HEK293T (cell line): Measurements from ENCODE around the gene ARL15.
"Not testable (repeated sequence)": the region's sequence is repeated elsewhere in the genome, so short reads cannot be mapped to it uniquely, and the experiment has no call there.

ENCODE experiments used
- CTCF ChIA-PET: fragments of 350-600 bp; formaldehyde crosslinking; extraction: SDS; loops from one replicate; lab custom pipeline; 2021; ENCODE audit warnings: antibody characterized with exemption, inconsistent platforms; lab: Yijun Ruan, JAX
- POLR2A ChIA-PET: fragments of 350-600 bp; formaldehyde crosslinking; extraction: SDS; loops from one replicate; lab custom pipeline; 2020; ENCODE audit warnings: antibody characterized with exemption, inconsistent platforms; lab: Yijun Ruan, JAX
- DNase-seq: peaks from one replicate; pipeline ENCODE4 v3.0.0; 2012; ENCODE audit warnings: mixed read lengths; ENCODE audit errors: extremely low spot score
- ARNT ChIP-seq: fragments of 450-650 bp; IDR thresholded peaks from 2 replicates; pipeline ENCODE4 v1.6.1; 2017; ENCODE audit warnings: mild to moderate bottlenecking
- BHLHE40 ChIP-seq: fragments of 450-650 bp; IDR thresholded peaks from 2 replicates; pipeline ENCODE4 v1.6.1; 2016; ENCODE audit warnings: mild to moderate bottlenecking, moderate library complexity, borderline replicate concordance
- CTBP1 ChIP-seq: fragments of 450-650 bp; IDR thresholded peaks from 2 replicates; pipeline ENCODE4 v1.6.1; 2016; ENCODE audit warnings: borderline replicate concordance
- ELF4 ChIP-seq: fragments of 450-650 bp; IDR thresholded peaks from 2 replicates; pipeline ENCODE4 v1.6.1; 2017; ENCODE audit warnings: antibody characterized with exemption
- FOXA1 ChIP-seq: fragments of 450-650 bp; IDR thresholded peaks from 2 replicates; pipeline ENCODE4 v1.6.1; 2016; ENCODE audit warnings: mild to moderate bottlenecking
- FOXK2 ChIP-seq: fragments of 450-650 bp; IDR thresholded peaks from 2 replicates; pipeline ENCODE4 v1.6.1; 2016; ENCODE audit warnings: mild to moderate bottlenecking
- FOXM1 ChIP-seq: fragments of 450-650 bp; IDR thresholded peaks from 2 replicates; pipeline ENCODE4 v1.6.1; 2017; ENCODE audit warnings: mild to moderate bottlenecking, borderline replicate concordance
- HDGF ChIP-seq: fragments of 450-650 bp; IDR thresholded peaks from 2 replicates; pipeline ENCODE4 v1.6.1; 2017; ENCODE audit warnings: antibody characterized with exemption, borderline replicate concordance
- L3MBTL2 ChIP-seq: fragments of 450-650 bp; conservative IDR thresholded peaks from 2 replicates; pipeline ENCODE4 v1.6.1; 2016; ENCODE audit warnings: mild to moderate bottlenecking
- LEF1 ChIP-seq: fragments of 450-650 bp; IDR thresholded peaks from 2 replicates; pipeline ENCODE4 v1.6.1; 2017; ENCODE audit warnings: mild to moderate bottlenecking, borderline replicate concordance
- NFRKB ChIP-seq: fragments of 450-650 bp; IDR thresholded peaks from 2 replicates; pipeline ENCODE4 v1.6.1; 2016; ENCODE audit warnings: mild to moderate bottlenecking, moderate library complexity
- PKNOX1 ChIP-seq: fragments of 450-650 bp; IDR thresholded peaks from 2 replicates; pipeline ENCODE4 v1.6.1; 2016
- SP1 ChIP-seq: fragments of 450-650 bp; IDR thresholded peaks from 2 replicates; pipeline ENCODE4 v1.6.1; 2017
- SUZ12 ChIP-seq: fragments of 450-650 bp; IDR thresholded peaks from 2 replicates; pipeline ENCODE4 v1.6.1; 2016; ENCODE audit warnings: mild to moderate bottlenecking
- TARDBP ChIP-seq: fragments of 450-650 bp; IDR thresholded peaks from 2 replicates; pipeline ENCODE4 v1.6.1; 2016
- ZNF384 ChIP-seq: fragments of 450-650 bp; IDR thresholded peaks from 2 replicates; pipeline ENCODE4 v1.6.1; 2016

The ARL15 gene

GRCh38 chr5:54049963-54050362 lies 260.4 kb downstream of the ARL15 start:
- TF ChIP-seq TARDBP (no peak), PKNOX1 (no peak), FOXA1 (no peak), NFRKB (no peak), ELF4 (no peak), CTBP1 (no peak), SP1 (no peak), FOXK2 (no peak), ZNF384 (no peak), LEF1 (no peak), ARNT (no peak)
- ChIA-PET CTCF (no interaction called here), POLR2A (no interaction called here)
- no peak for DNase-seq

GRCh38 chr5:54049144-54049543 lies 261.2 kb downstream of the ARL15 start:
- TF ChIP-seq FOXA1: no peak
- no peak for TF ChIP-seq ZNF384
- TF ChIP-seq LEF1: no peak
- no peak for TF ChIP-seq SP1
- TF ChIP-seq HDGF: no peak
- no peak for TF ChIP-seq NFRKB
- TF ChIP-seq BHLHE40: no peak
- TF ChIP-seq L3MBTL2: no peak
- TF ChIP-seq CTBP1: no peak
- no peak for TF ChIP-seq ELF4
- no peak for TF ChIP-seq ARNT
- ChIA-PET CTCF (no interaction called here), POLR2A (no interaction called here)
- no peak for DNase-seq

GRCh38 chr5:54045077-54045792 lies 265.1 kb downstream of the ARL15 start:
- no peak for TF ChIP-seq SP1
- TF ChIP-seq ZNF384: no peak
- no peak for TF ChIP-seq BHLHE40
- TF ChIP-seq TARDBP: no peak
- TF ChIP-seq FOXK2: no peak
- no peak for TF ChIP-seq FOXA1
- no peak for TF ChIP-seq L3MBTL2
- TF ChIP-seq HDGF: no peak
- POLR2A ChIA-PET: no interaction called here
- CTCF ChIA-PET: no interaction called here
- no peak for DNase-seq

- DNase-seq, CTCF ChIA-PET, POLR2A ChIA-PET: not testable (repeated sequence)
Observed at GRCh38 chr5:54044276-54044675, 266.1 kb downstream of the ARL15 start.

- DNase-seq: no peak
- ChIA-PET CTCF (no interaction called here), POLR2A (no interaction called here)
- TF ChIP-seq HDGF: no peak
- no peak for TF ChIP-seq ARNT
- no peak for TF ChIP-seq NFRKB
- TF ChIP-seq SP1: no peak
- TF ChIP-seq SUZ12: no peak
- TF ChIP-seq FOXM1: no peak
- TF ChIP-seq L3MBTL2: no peak
Observed at GRCh38 chr5:54040804-54041203, 269.6 kb downstream of the ARL15 start.

- TF ChIP-seq FOXA1 (no peak), LEF1 (no peak), HDGF (no peak), ELF4 (no peak), FOXK2 (no peak), TARDBP (no peak), SUZ12 (no peak)
- DNase-seq: no peak
- ChIA-PET CTCF (no interaction called here), POLR2A (interaction anchor here (0.8 kb wide), 1 partner anchor 9 kb away, joined by 3 read pairs; no protein-coding TSS in a partner anchor)
Observed at GRCh38 chr5:54040018-54040417, 270.4 kb downstream of the ARL15 start.

GRCh38 chr5:54037205-54037604 lies 273.2 kb downstream of the ARL15 start:
- TF ChIP-seq FOXA1: no peak
- no peak for TF ChIP-seq FOXK2
- TF ChIP-seq BHLHE40: no peak
- no peak for TF ChIP-seq SP1
- no peak for TF ChIP-seq TARDBP
- no peak for TF ChIP-seq HDGF
- TF ChIP-seq NFRKB: no peak
- TF ChIP-seq LEF1: no peak
- TF ChIP-seq ELF4: no peak
- no peak for TF ChIP-seq ZNF384
- no peak for TF ChIP-seq L3MBTL2
- TF ChIP-seq PKNOX1: no peak
- no peak for TF ChIP-seq SUZ12
- DNase-seq: no peak
- ChIA-PET CTCF (no interaction called here), POLR2A (no interaction called here)

GRCh38 chr5:54030981-54031380 lies 279.4 kb downstream of the ARL15 start:
- TF ChIP-seq ZNF384 (no peak), L3MBTL2 (no peak)
- ChIA-PET CTCF (no interaction called here), POLR2A (interaction anchor here (1.4 kb wide), 1 partner anchor 9 kb away, joined by 3 read pairs; no protein-coding TSS in a partner anchor)

More at GRCh38 chr5:54030981-54031380, 279.4 kb downstream of the ARL15 start:
- no peak for DNase-seq
